ENCODE data around the gene MBP. TPM values are rescaled to one million over a fixed set of nuclear protein-coding genes. Genes with fewer than 3 reads are reported as not detected.

Gene MBP
- total RNA-seq, 4 donors from 2014 or later: 18.1 to 58.8 (median 30.6) TPM

- TF ChIP-seq CTCF (IDR thresholded peaks at IDR 0.05; ENCODE audit: low read depth): no peak
These were observed 19.9 kb downstream of the MBP start for GRCh38 chr18:77112747-77113092.

- TF ChIP-seq CTCF (IDR thresholded peaks at IDR 0.05; ENCODE audit: low read depth): no peak
These were observed 20.4 kb downstream of the MBP start for GRCh38 chr18:77111951-77112746.

GRCh38 chr18:77111449-77111848, 21.1 kb downstream of the MBP start:
- TF ChIP-seq CTCF (IDR thresholded peaks at IDR 0.05; ENCODE audit: low read depth): no peak

- no peak for TF ChIP-seq CTCF (IDR thresholded peaks at IDR 0.05; ENCODE audit: low read depth)
These were observed 21.6 kb downstream of the MBP start for GRCh38 chr18:77110936-77111335.

GRCh38 chr18:77110400-77110799, 22.2 kb downstream of the MBP start:
- no peak for TF ChIP-seq CTCF (IDR thresholded peaks at IDR 0.05; ENCODE audit: low read depth)

GRCh38 chr18:77109648-77110019, 22.9 kb downstream of the MBP start:
- TF ChIP-seq CTCF (IDR thresholded peaks at IDR 0.05; ENCODE audit: low read depth): no peak

GRCh38 chr18:77108821-77109647, 23.5 kb downstream of the MBP start:
- TF ChIP-seq CTCF (IDR thresholded peaks at IDR 0.05; ENCODE audit: low read depth): no peak
